HepG2 (cell line): ENCODE measurements around the gene GPATCH4. TPM values are rescaled to one million over a fixed set of nuclear protein-coding genes. Genes with fewer than 3 reads are reported as not detected.

Experiments used
- AGO2 ChIP-seq: fragments of 200-400 bp; formaldehyde crosslinking; optimal IDR thresholded peaks from 2 replicates; pipeline ENCODE3; 2017; ENCODE audit warnings: mild to moderate bottlenecking, low read depth, low read length, moderate library complexity
- FUBP1 ChIP-seq: sonication (generic); formaldehyde crosslinking; IDR thresholded peaks from 2 replicates; pipeline ENCODE4 v1.5.1; 2020; ENCODE audit warnings: missing genetic modification reagents, mild to moderate bottlenecking, borderline replicate concordance
- POGK ChIP-seq: sonication (generic); formaldehyde crosslinking; conservative IDR thresholded peaks from 2 replicates; pipeline ENCODE4 v1.8.0; 2022; ENCODE audit warnings: mild to moderate bottlenecking, moderate library complexity, missing genetic modification reagents
- U2AF1 ChIP-seq: fragments of 200-400 bp; formaldehyde crosslinking; optimal IDR thresholded peaks from 2 replicates; pipeline ENCODE3; 2017; ENCODE audit warnings: mild to moderate bottlenecking, low read depth, low read length
- ZFAT ChIP-seq: sonication (generic); formaldehyde crosslinking; conservative IDR thresholded peaks from 2 replicates; pipeline ENCODE4 v1.8.1; 2023; ENCODE audit warnings: missing genetic modification reagents, inconsistent platforms
- ZHX2 ChIP-seq, 2 experiments: sonication (generic) in 1 of 2; formaldehyde crosslinking in 1 of 2; IDR thresholded peaks; 2 replicates each; pipeline versions ENCODE4 v1.6.1 to v1.9.0; 2014 to 2022; ENCODE audit warnings: antibody characterized with exemption in 1 of 2, borderline replicate concordance in 1 of 2, inconsistent platforms in 1 of 2, low read depth in 1 of 2, missing genetic modification reagents in 1 of 2
- polyA plus RNA-seq, 8 experiments: library from polyadenylated mRNA; depleted of rRNA in 3 of 8; stranded (reverse) in 7 of 8; unstranded in 1 of 8; fragments of >200 nt; fragmentation: Illumina TruSeq in 4 of 8; extraction: Trizol in 4 of 8; gene quantifications; 2 replicates each; pipeline versions ENCODE4 v1.2.1 to v1.2.3, GENCODE V29; 2011 to 2016; ENCODE audit warnings: low read depth in 4 of 8, missing spikeins in 1 of 8, mixed read lengths in 1 of 8; ENCODE audit not compliant: insufficient read depth in 1 of 8
- total RNA-seq, 5 experiments: library from RNA; depleted of rRNA; stranded (reverse); fragments of >200 nt; fragmentation: Illumina TruSeq; extraction: Trizol; gene quantifications; 2 replicates each; pipeline ENCODE4 v1.2.3, GENCODE V29; 2016; ENCODE audit warnings: low read depth in 1 of 5
- TF ChIP-seq, protein P1 (sequence below), 2 experiments: fragments of 450-650 bp in 1 of 2; sonication (generic) in 1 of 2; formaldehyde crosslinking in 1 of 2; IDR thresholded peaks; 2 replicates each; pipeline versions ENCODE4 v1.6.1 to v1.8.0; 2016 to 2022; ENCODE audit warnings: antibody characterized with exemption in 1 of 2, mild to moderate bottlenecking in 1 of 2, missing genetic modification reagents in 1 of 2

Gene GPATCH4
- total and polyA plus RNA-seq, 2 of the 13 experiments (the other 11 are each of a cell fraction or from before 2014, with no cell fraction given) = 19.2 to 37.9 TPM

DNA sequence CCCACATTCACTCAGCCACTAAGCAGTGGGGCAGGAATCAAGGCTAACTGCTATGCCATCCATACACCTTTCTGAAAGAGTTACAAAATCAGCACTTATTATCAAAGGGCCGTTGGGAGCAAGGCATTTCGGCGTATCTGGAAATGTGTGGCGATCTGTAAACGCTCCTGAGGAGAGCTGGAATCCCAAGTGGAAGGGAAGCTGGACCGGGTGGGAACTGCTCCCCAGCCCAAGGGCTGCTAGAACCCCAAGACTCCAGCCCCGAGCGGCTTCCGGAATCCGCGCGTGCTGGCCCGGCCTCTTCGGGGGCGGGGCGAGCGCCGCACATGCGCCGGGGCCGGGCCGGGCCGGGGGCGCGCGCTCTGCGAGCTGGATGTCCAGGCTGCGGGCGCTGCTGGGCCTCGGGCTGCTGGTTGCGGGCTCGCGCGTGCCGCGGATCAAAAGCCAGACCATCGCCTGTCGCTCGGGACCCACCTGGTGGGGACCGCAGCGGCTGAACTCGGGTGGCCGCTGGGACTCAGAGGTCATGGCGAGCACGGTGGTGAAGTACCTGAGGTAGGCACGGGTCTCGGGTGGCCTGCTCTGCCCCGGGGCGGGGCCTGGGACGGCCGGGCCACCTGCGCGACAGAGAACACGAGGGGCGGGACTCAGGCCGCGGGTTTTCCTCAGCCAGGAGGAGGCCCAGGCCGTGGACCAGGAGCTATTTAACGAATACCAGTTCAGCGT is 9.7 kb downstream of the GPATCH4 start, which contains the start of gene NAXE (continued):
- no peak for TF ChIP-seq ZHX2 (IDR thresholded peaks at IDR 0.05; ENCODE audit: low read depth)
- no peak for TF ChIP-seq ZHX2 (CRISPR knock-in tag; IDR thresholded peaks at IDR 0.05; ENCODE audit: borderline replicate concordance)
- TF ChIP-seq U2AF1 = no peak
- peak; percentile 97 for TF ChIP-seq AGO2
- TF ChIP-seq, protein P1, sequence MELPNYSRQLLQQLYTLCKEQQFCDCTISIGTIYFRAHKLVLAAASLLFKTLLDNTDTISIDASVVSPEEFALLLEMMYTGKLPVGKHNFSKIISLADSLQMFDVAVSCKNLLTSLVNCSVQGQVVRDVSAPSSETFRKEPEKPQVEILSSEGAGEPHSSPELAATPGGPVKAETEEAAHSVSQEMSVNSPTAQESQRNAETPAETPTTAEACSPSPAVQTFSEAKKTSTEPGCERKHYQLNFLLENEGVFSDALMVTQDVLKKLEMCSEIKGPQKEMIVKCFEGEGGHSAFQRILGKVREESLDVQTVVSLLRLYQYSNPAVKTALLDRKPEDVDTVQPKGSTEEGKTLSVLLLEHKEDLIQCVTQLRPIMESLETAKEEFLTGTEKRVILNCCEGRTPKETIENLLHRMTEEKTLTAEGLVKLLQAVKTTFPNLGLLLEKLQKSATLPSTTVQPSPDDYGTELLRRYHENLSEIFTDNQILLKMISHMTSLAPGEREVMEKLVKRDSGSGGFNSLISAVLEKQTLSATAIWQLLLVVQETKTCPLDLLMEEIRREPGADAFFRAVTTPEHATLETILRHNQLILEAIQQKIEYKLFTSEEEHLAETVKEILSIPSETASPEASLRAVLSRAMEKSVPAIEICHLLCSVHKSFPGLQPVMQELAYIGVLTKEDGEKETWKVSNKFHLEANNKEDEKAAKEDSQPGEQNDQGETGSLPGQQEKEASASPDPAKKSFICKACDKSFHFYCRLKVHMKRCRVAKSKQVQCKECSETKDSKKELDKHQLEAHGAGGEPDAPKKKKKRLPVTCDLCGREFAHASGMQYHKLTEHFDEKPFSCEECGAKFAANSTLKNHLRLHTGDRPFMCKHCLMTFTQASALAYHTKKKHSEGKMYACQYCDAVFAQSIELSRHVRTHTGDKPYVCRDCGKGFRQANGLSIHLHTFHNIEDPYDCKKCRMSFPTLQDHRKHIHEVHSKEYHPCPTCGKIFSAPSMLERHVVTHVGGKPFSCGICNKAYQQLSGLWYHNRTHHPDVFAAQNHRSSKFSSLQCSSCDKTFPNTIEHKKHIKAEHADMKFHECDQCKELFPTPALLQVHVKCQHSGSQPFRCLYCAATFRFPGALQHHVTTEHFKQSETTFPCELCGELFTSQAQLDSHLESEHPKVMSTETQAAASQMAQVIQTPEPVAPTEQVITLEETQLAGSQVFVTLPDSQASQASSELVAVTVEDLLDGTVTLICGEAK (IDR thresholded peaks at IDR 0.05) = no peak
- TF ChIP-seq, protein P1 (CRISPR knock-in tag; IDR thresholded peaks at IDR 0.05) = 0 out of 2 replicates have a peak, but pooled peaks have one; percentile 19
- TF ChIP-seq FUBP1 (CRISPR knock-in tag) = no peak
- TF ChIP-seq ZFAT = no peak
- peak; percentile 69 for TF ChIP-seq POGK (CRISPR knock-in tag)
